Smooth muscle cell (in vitro differentiated cells): Measurements from ENCODE around the gene IDI1. TPM values are rescaled to one million over a fixed set of nuclear protein-coding genes. Genes with fewer than 3 reads are reported as not detected.

Source experiments
- DNase-seq: peaks from one replicate; lab custom pipeline; 2025; ENCODE audit not compliant: unreplicated experiment; lab: John Stamatoyannopoulos, UW
- H2AFZ ChIP-seq: fragments of 200-600 bp; sonication (generic); 2 replicates; pipeline ENCODE4 v1.6.0; 2016; ENCODE audit warnings: antibody characterized with exemption, low read depth, mild to moderate bottlenecking
- H3F3A ChIP-seq: fragments of 200-600 bp; sonication (generic); 2 replicates; pipeline ENCODE4 v1.6.0; 2017; ENCODE audit warnings: antibody characterized with exemption, low read depth
- H3K27ac ChIP-seq: fragments of 200-600 bp; sonication (generic); 2 replicates; pipeline ENCODE4 v1.5.1; 2016; ENCODE audit warnings: low read depth, mild to moderate bottlenecking
- H3K27me3 ChIP-seq: fragments of 200-600 bp; sonication (generic); 2 replicates; pipeline ENCODE4 v1.6.1; 2016; ENCODE audit warnings: low read depth, mild to moderate bottlenecking
- H3K36me3 ChIP-seq: fragments of 200-600 bp; sonication (generic); 2 replicates; pipeline ENCODE4 v1.5.1; 2016; ENCODE audit warnings: low read depth
- H3K4me1 ChIP-seq: fragments of 200-600 bp; sonication (generic); 2 replicates; pipeline ENCODE4 v1.5.1; 2016; ENCODE audit warnings: low read depth
- H3K4me2 ChIP-seq: fragments of 200-600 bp; sonication (generic); 2 replicates; pipeline ENCODE4 v1.6.0; 2016; ENCODE audit warnings: mild to moderate bottlenecking
- H3K4me3 ChIP-seq: fragments of 200-600 bp; sonication (generic); 2 replicates; pipeline ENCODE4 v1.5.1; 2016; ENCODE audit warnings: mild to moderate bottlenecking
- H3K79me2 ChIP-seq: fragments of 200-600 bp; sonication (generic); 2 replicates; pipeline ENCODE4 v1.6.0; 2016; ENCODE audit warnings: low read depth, mild to moderate bottlenecking
- H3K9ac ChIP-seq: fragments of 200-600 bp; sonication (generic); 2 replicates; pipeline ENCODE4 v1.6.0; 2016; ENCODE audit warnings: low read depth
- H3K9me3 ChIP-seq: fragments of 200-600 bp; sonication (generic); replicated peaks from 2 replicates; pipeline ENCODE4 v1.5.1; 2016; ENCODE audit warnings: low read depth
- H4K20me1 ChIP-seq: fragments of 200-600 bp; sonication (generic); 2 replicates; pipeline ENCODE4 v1.6.0; 2016; ENCODE audit warnings: low read depth
- CTCF ChIP-seq: fragments of 200-600 bp; sonication (generic); IDR thresholded peaks from 2 replicates; pipeline ENCODE4 v1.5.1; 2017; ENCODE audit warnings: borderline replicate concordance, mild to moderate bottlenecking, antibody characterized with exemption; ENCODE audit not compliant: insufficient read depth, poor library complexity, severe bottlenecking
- WGBS: methylation state at CpG from one replicate; pipeline ENCODE4 v1.1.7; 2016; ENCODE audit warnings: low lambda C conversion rate; 5-methylcytosine and 5-hydroxymethylcytosine counted together
- polyA plus RNA-seq: library from polyadenylated mRNA; unstranded; fragments of >200 nt; fragmentation: Nextera tagmentation; extraction: Ambion mirVana; gene quantifications from 2 replicates; pipeline ENCODE4 v1.2.1, GENCODE V29; 2016
- total RNA-seq: library from RNA; depleted of rRNA; stranded (reverse); fragments of >200 nt; gene quantifications from 2 replicates; pipeline ENCODE4 v1.2.3, GENCODE V29; 2014

IDI1 gene
- total and polyA plus RNA-seq, 2 experiments from 2014 or later, result 142 to 165 TPM

GRCh38 chr10:1033601-1034000 is 15.3 kb downstream of the IDI1 start:
- 81% methylated on average over 1 of the region's 1 CpG for WGBS
- Histone ChIP-seq H2AFZ (no peak overlapping the region), H3K4me1 (no peaks in the 10 kb centered on the region), H3K9me3 (no peaks in the 10 kb centered on the region), H3K36me3 (no peaks in the 10 kb centered on the region), H3F3A (peaks cover 9% of the 10 kb centered on the region), H3K4me2 (no peak overlapping the region), H3K9ac (no peak overlapping the region), H3K27ac (no peak overlapping the region), H4K20me1 (peaks cover 8% of the 10 kb centered on the region), H3K27me3 (no peaks in the 10 kb centered on the region), H3K4me3 (no peak overlapping the region), H3K79me2 (no peaks in the 10 kb centered on the region)
- no peak for DNase-seq
- TF ChIP-seq CTCF, result no peak

- 94% methylated on average over 7 of the region's 7 CpGs for WGBS
- H3K4me1 ChIP-seq, result no peaks in the 10 kb centered on the region
Observed at GRCh38 chr10:1029838-1030237, 19.1 kb downstream of the IDI1 start.

DNA sequence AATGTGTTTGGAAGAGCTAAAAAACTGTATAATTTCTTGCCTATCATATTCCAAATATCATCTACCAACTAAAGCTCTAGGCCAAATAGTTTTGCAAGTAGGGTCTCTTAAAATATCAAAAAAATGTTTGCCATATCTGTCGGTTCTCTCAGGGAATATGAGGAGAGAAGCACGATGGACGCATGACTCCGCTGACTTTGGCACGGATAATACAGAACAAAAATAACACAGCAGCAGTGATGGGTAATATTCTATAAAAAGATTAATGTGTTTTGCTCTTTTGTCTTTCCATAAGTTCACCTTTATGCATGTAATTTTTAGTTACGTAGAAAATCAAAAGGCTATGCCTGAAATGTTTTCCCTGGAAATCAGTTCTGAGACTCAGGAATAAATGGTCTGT is 22.3 kb downstream of the IDI1 start:
- Histone ChIP-seq H3K4me2 (no peak overlapping the region), H4K20me1 (no peaks in the 10 kb centered on the region), H2AFZ (no peak overlapping the region), H3K79me2 (no peaks in the 10 kb centered on the region), H3K9ac (no peak overlapping the region), H3F3A (no peaks in the 10 kb centered on the region), H3K4me3 (no peak overlapping the region), H3K9me3 (no peaks in the 10 kb centered on the region), H3K36me3 (no peaks in the 10 kb centered on the region), H3K27ac (no peak overlapping the region), H3K27me3 (no peaks in the 10 kb centered on the region), H3K4me1 (no peaks in the 10 kb centered on the region)
- 98% methylated on average over 6 of the region's 6 CpGs for WGBS
- no peak for DNase-seq
- no peak for TF ChIP-seq CTCF

More at GRCh38 chr10:1029838-1030237, 19.1 kb downstream of the IDI1 start:
- no peak overlapping the region for H3K4me2 ChIP-seq
- TF ChIP-seq CTCF, result no peak
- H3K36me3 ChIP-seq, result no peaks in the 10 kb centered on the region
- no peaks in the 10 kb centered on the region for H4K20me1 ChIP-seq
- no peak overlapping the region for H3K27ac ChIP-seq
- no peak overlapping the region for H2AFZ ChIP-seq
- H3K9ac ChIP-seq, result no peak overlapping the region
- H3F3A ChIP-seq, result no peaks in the 10 kb centered on the region
- no peak overlapping the region for H3K4me3 ChIP-seq
- DNase-seq, result no peak
- H3K79me2 ChIP-seq, result no peaks in the 10 kb centered on the region
- H3K27me3 ChIP-seq, result no peaks in the 10 kb centered on the region
- H3K9me3 ChIP-seq, result no peaks in the 10 kb centered on the region

DNA sequence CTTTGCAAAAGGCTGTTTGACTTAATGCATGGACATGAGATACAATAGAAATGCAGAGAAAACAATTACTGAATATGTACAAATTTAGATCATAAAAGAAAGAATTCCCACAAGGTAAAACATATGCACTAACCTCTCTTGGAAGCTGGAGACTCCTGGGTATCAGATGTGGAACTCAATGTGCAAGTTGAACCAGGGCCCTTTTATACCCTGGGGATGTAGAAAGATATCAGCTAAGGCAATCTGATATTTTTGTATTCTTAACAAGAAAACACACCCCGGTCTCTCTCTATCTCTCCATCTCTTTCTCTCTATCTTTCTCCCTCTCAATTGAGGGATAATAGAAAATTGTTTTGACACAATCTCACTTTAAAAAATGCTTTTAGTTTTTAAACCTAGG is 23.2 kb downstream of the IDI1 start, which contains the start of gene IDI2:
Gene IDI2, minus strand, starts transcription at position 177 of the 400 bp plus-strand sequence. CDS start 1,136 bp downstream, outside the sequence.
- 91% methylated on average over 1 of the region's 1 CpG for WGBS

More for the DNA sequence above, 23.2 kb downstream of the IDI1 start, which contains the start of gene IDI2:
- H3K4me3 ChIP-seq, result no peak within 1 kb of the TSS
- no peaks in the 10 kb centered on the region for H3K9me3 ChIP-seq
- no peak for TF ChIP-seq CTCF
- H3K79me2 ChIP-seq, result no peaks in the 10 kb centered on the region
- no peak within 1 kb of the TSS for H3K9ac ChIP-seq
- no peaks in the 10 kb centered on the region for H3K4me1 ChIP-seq
- H3K27me3 ChIP-seq, result no peaks in the 10 kb centered on the region
- H3K4me2 ChIP-seq, result no peak within 1 kb of the TSS
- no peaks in the 10 kb centered on the region for H3K36me3 ChIP-seq
- DNase-seq, result no peak
- no peaks in the 10 kb centered on the region for H4K20me1 ChIP-seq
- no peaks in the 10 kb centered on the region for H3F3A ChIP-seq
- H3K27ac ChIP-seq, result no peak within 1 kb of the TSS
- no peak within 1 kb of the TSS for H2AFZ ChIP-seq
